Measurements from ENCODE around the gene FCHO2. TPM values are rescaled to one million over a fixed set of nuclear protein-coding genes. Genes with fewer than 3 reads are reported as not detected.

FCHO2 gene
- 10 to 100 TPM; 49.5 to 57.6 (median 56.7) TPM for total RNA-seq
- long read RNA-seq, donor 1, partial matches to known transcripts = 6 of 6 reads
- long read RNA-seq, donor 1, other reads (novel, unspliced or antisense) = 0 of 6 reads
- long read RNA-seq, donor 2, partial matches to known transcripts = 7 of 9 reads
- long read RNA-seq, donor 2, other reads (novel, unspliced or antisense) = 2 of 9 reads

GRCh38 chr5:72955768-72956323 is at the start of gene FCHO2:
TSS of gene FCHO2 (plus strand) at chr5:72956041. CDS start at chr5:72956097, 56 bp downstream.
- ATAC-seq (peak; percentile 94), DNase-seq (peak; percentile 99 to 100 (median 99))
- no peaks in the 10 kb centered on the region for H3K9me3 ChIP-seq
- H3K4me1 ChIP-seq (ENCODE audit: low read depth) = peaks cover 12% of the 10 kb centered on the region
- TF ChIP-seq, protein P1, sequence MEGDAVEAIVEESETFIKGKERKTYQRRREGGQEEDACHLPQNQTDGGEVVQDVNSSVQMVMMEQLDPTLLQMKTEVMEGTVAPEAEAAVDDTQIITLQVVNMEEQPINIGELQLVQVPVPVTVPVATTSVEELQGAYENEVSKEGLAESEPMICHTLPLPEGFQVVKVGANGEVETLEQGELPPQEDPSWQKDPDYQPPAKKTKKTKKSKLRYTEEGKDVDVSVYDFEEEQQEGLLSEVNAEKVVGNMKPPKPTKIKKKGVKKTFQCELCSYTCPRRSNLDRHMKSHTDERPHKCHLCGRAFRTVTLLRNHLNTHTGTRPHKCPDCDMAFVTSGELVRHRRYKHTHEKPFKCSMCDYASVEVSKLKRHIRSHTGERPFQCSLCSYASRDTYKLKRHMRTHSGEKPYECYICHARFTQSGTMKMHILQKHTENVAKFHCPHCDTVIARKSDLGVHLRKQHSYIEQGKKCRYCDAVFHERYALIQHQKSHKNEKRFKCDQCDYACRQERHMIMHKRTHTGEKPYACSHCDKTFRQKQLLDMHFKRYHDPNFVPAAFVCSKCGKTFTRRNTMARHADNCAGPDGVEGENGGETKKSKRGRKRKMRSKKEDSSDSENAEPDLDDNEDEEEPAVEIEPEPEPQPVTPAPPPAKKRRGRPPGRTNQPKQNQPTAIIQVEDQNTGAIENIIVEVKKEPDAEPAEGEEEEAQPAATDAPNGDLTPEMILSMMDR (IDR thresholded peaks at IDR 0.05) = peak; percentile 72
- H3K4me3 ChIP-seq = peak within 1 kb of the TSS; percentile 82
- intact Hi-C loops (cut with DNase I, micrococcal nuclease) = no loop called here
- no peaks in the 10 kb centered on the region for H3K36me3 ChIP-seq (ENCODE audit: low read depth)

DNA sequence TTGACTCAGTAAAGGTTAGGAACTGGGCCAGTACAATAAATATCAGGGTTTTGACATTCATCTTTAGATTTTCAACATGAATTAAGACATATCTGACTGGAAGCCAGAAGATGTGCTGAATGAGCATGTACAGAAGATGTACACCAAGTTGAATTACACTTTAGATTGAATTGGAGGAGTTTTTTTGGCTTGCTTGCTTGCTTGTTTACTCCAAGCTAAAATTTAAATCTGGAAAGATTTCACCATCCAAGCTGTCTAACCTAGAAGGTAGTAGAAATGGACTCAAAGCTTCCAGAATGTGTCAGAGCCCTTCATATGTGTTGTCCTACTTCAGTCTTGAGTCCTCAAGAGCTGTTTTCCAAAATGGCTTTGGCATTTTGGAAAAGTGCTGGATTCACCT is 49.0 kb upstream of the FCHO2 start:
- ATAC-seq = no peak
- Histone ChIP-seq H3K4me1 (ENCODE audit: low read depth) (no peaks in the 10 kb centered on the region), H3K9me3 (no peaks in the 10 kb centered on the region), H3K4me3 (no peak overlapping the region), H3K36me3 (ENCODE audit: low read depth) (peaks cover 4% of the 10 kb centered on the region)
- intact Hi-C loops (cut with DNase I, micrococcal nuclease) = no loop called here
- DNase-seq = no peak
- TF ChIP-seq, protein P1 (IDR thresholded peaks at IDR 0.05) = no peak

- peaks cover 4% of the 10 kb centered on the region for H3K36me3 ChIP-seq (ENCODE audit: low read depth)
Observed at GRCh38 chr5:72908664-72909063, 47.2 kb upstream of the FCHO2 start.

GRCh38 chr5:72917371-72917776 is 38.5 kb upstream of the FCHO2 start:
- Histone ChIP-seq H3K4me1 (ENCODE audit: low read depth) (no peaks in the 10 kb centered on the region), H3K4me3 (no peak overlapping the region), H3K9me3 (no peaks in the 10 kb centered on the region), H3K36me3 (ENCODE audit: low read depth) (no peaks in the 10 kb centered on the region)
- TF ChIP-seq, protein P1 (IDR thresholded peaks at IDR 0.05) = no peak
- intact Hi-C loops (cut with DNase I, micrococcal nuclease) = no loop called here
- ATAC-seq = no peak
- DNase-seq = no peak

More at GRCh38 chr5:72908664-72909063, 47.2 kb upstream of the FCHO2 start:
- TF ChIP-seq, protein P1 (IDR thresholded peaks at IDR 0.05) = no peak
- DNase-seq (no peak), ATAC-seq (no peak)
- Histone ChIP-seq H3K9me3 (no peaks in the 10 kb centered on the region), H3K4me1 (ENCODE audit: low read depth) (no peaks in the 10 kb centered on the region), H3K4me3 (no peak overlapping the region)
- intact Hi-C loops (cut with DNase I, micrococcal nuclease) = no loop called here

DNA sequence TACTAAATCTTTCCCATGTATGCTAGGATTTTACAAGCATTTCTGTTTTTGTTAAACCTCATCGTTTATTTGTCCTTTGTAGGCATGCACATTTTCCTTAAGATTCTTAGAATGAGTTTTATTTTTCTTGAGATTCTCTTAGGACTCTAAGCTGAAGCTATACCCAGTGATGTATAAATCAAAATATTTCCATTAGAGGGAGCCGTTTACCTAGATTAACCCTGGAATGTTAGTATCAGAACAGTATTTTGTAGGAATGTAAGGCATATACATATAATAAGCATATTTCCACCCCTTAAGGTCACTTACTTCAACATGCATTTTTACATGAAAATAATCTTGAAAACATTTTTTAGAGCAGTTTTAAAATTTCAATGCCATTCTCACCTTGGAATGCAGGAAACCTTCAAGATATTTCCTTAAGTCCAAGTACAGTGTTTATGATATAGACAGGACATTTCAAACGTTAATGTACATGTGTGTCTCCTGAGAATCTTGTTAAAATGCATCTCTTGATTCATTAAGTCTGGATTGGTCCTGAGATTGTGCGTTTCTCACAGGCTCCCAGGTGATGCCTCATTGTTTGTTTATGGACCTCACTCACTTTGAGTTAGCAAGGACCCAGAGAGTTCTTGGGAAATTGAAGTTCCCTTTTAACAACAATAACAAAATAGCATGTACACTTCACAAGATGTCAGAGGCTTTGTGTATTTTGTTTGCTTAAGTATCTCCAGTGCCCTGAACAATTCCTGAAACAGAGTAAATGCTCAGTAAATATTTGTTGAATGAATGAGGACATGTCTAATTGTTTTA is 34.9 kb upstream of the FCHO2 start:
- Histone ChIP-seq H3K4me1 (ENCODE audit: low read depth) (no peaks in the 10 kb centered on the region), H3K4me3 (no peak overlapping the region), H3K9me3 (no peaks in the 10 kb centered on the region), H3K36me3 (ENCODE audit: low read depth) (no peaks in the 10 kb centered on the region)
- ATAC-seq (peak; percentile 65), DNase-seq (no peak)
- intact Hi-C loops (cut with DNase I, micrococcal nuclease) = no loop called here
- TF ChIP-seq, protein P1 (IDR thresholded peaks at IDR 0.05) = no peak

Measured in mucosa of descending colon (tissue), 3 donors.